Endothelial cell of umbilical vein (primary cell): Measurements from ENCODE around the gene ROBO2. TPM values are rescaled to one million over a fixed set of nuclear protein-coding genes. Genes with fewer than 3 reads are reported as not detected.

Experiments used
- BruUV-seq: library from RNA; stranded (reverse); fragments of 400-500 nt; replicated peaks from 2 replicates; lab custom pipeline; 2021; lab: Mats Ljungman, UMichigan
- CTCF ChIA-PET: fragments of 300-600, 350-600 bp; sonication (Branson Sonifier 250); formaldehyde crosslinking; loops from one replicate; lab custom pipeline; 2021; ENCODE audit warnings: antibody characterized with exemption, inconsistent platforms; lab: Charles Lee
- POLR2A ChIA-PET: fragments of 300-600, 350-600 bp; sonication (Branson Sonifier 250); formaldehyde crosslinking; loops from one replicate; lab custom pipeline; 2021; ENCODE audit warnings: antibody characterized with exemption, inconsistent platforms; lab: Charles Lee
- DNase-seq: peaks from one replicate; pipeline ENCODE4 v3.0.0-alpha.2; 2011; ENCODE audit warnings: low read depth, low spot score
- FAIRE-seq: peaks from 2 replicates; lab custom pipeline; 2011; peaks lifted over from hg19 to GRCh38; lab: Jason Lieb, UNC
- H2AFZ ChIP-seq: 2 replicates; pipeline ENCODE4 v1.6.0; 2012; ENCODE audit warnings: low read depth, low read length, control low read depth, inconsistent platforms
- H3K27ac ChIP-seq: 2 replicates; pipeline ENCODE4 v1.5.1; 2011; ENCODE audit warnings: low read depth, mild to moderate bottlenecking, control low read depth, low read length, moderate library complexity; ENCODE audit not compliant: insufficient read depth
- H3K27me3 ChIP-seq, 2 experiments: 2 replicates each; pipeline versions ENCODE4 v1.6.0 to v1.6.1; 2011; ENCODE audit warnings: low read length in 2 of 2, mixed read lengths in 1 of 2; ENCODE audit not compliant: control insufficient read depth in 2 of 2, insufficient read depth in 2 of 2
- H3K36me3 ChIP-seq, 2 experiments: 2 replicates in 1 of 2; 3 replicates in 1 of 2; pipeline ENCODE4 v1.5.1; 2011; ENCODE audit warnings: low read length in 2 of 2, mild to moderate bottlenecking in 1 of 2, moderate library complexity in 1 of 2; ENCODE audit not compliant: control insufficient read depth in 2 of 2, insufficient read depth in 2 of 2; ENCODE audit errors: extremely low read depth in 1 of 2
- H3K4me1 ChIP-seq: 3 replicates; pipeline ENCODE4 v1.5.1; 2011; ENCODE audit warnings: mild to moderate bottlenecking, low read length; ENCODE audit not compliant: control insufficient read depth, insufficient read depth; ENCODE audit errors: extremely low read depth
- H3K4me2 ChIP-seq: 2 replicates; pipeline ENCODE4 v1.6.1; 2011; ENCODE audit warnings: low read length, control low read depth, mixed read lengths; ENCODE audit not compliant: insufficient read depth
- H3K4me3 ChIP-seq, 3 experiments: fragments of 200-600 bp in 1 of 3; sonication (generic), shearing (Covaris generic) in 1 of 3; replicated peaks in 1 of 3; 2 replicates each; pipeline ENCODE4 v1.5.1; 2011 to 2016; ENCODE audit warnings: control low read depth in 3 of 3, low read length in 3 of 3, mild to moderate bottlenecking in 2 of 3, inconsistent platforms in 1 of 3, low read depth in 1 of 3, moderate library complexity in 1 of 3; ENCODE audit not compliant: insufficient read depth in 1 of 3
- H3K79me2 ChIP-seq: 2 replicates; pipeline ENCODE4 v1.6.0; 2012; ENCODE audit warnings: low read length, inconsistent platforms; ENCODE audit not compliant: control insufficient read depth, insufficient read depth
- H3K9ac ChIP-seq: replicated peaks from 2 replicates; pipeline ENCODE3; 2011; ENCODE audit warnings: low read length, control low read depth; ENCODE audit not compliant: insufficient read depth; ENCODE audit errors: extremely low read depth
- H3K9me1 ChIP-seq: replicated peaks from 3 replicates; pipeline ENCODE4 v1.6.0; 2011; ENCODE audit warnings: mild to moderate bottlenecking, low read length; ENCODE audit not compliant: control insufficient read depth, insufficient read depth; ENCODE audit errors: extremely low read depth
- H3K9me3 ChIP-seq: replicated peaks from 2 replicates; pipeline ENCODE4 v1.5.1; 2012; ENCODE audit warnings: low read length, inconsistent platforms; ENCODE audit not compliant: control insufficient read depth, insufficient read depth
- H4K20me1 ChIP-seq: replicated peaks from 2 replicates; pipeline ENCODE3; 2011; ENCODE audit warnings: mild to moderate bottlenecking, low read length; ENCODE audit not compliant: control insufficient read depth, insufficient read depth; ENCODE audit errors: extremely low read depth
- CTCF ChIP-seq, 2 donors: IDR thresholded peaks; 1 replicate in 1 of 2; 2 replicates in 1 of 2; pipeline ENCODE4 v1.5.1; 2011; ENCODE audit warnings: low read length in 2 of 2, mild to moderate bottlenecking in 2 of 2, moderate library complexity in 2 of 2, control low read depth in 1 of 2, inconsistent platforms in 1 of 2, low read depth in 1 of 2; ENCODE audit not compliant: insufficient read depth in 1 of 2; ENCODE audit errors: extremely low read depth in 1 of 2
- EZH2 ChIP-seq: IDR thresholded peaks from 2 replicates; pipeline ENCODE4 v1.6.1; 2012; ENCODE audit warnings: borderline replicate concordance, low read depth, mild to moderate bottlenecking, moderate library complexity, low read length, inconsistent platforms; ENCODE audit not compliant: severe bottlenecking
- FOS ChIP-seq: IDR thresholded peaks from 2 replicates; pipeline ENCODE4 v1.6.1; 2011; ENCODE audit warnings: mild to moderate bottlenecking, low read length, moderate library complexity, borderline replicate concordance; ENCODE audit not compliant: insufficient read depth
- GATA2 ChIP-seq: IDR thresholded peaks from 2 replicates; pipeline ENCODE4 v1.7.0; 2011; ENCODE audit warnings: low read depth, mild to moderate bottlenecking, moderate library complexity, mixed read lengths, low read length; ENCODE audit not compliant: insufficient read length, insufficient read depth
- JUN ChIP-seq: IDR thresholded peaks from 2 replicates; pipeline ENCODE4 v1.6.1; 2011; ENCODE audit warnings: borderline replicate concordance, low read depth; ENCODE audit not compliant: insufficient read length, insufficient read depth
- MAX ChIP-seq: IDR thresholded peaks from 2 replicates; pipeline ENCODE4 v1.6.1; 2011; ENCODE audit not compliant: insufficient read depth, insufficient read length
- MYC ChIP-seq: IDR thresholded peaks from one replicate; pipeline ENCODE4 v1.6.1; 2011; ENCODE audit warnings: mild to moderate bottlenecking, low read depth, low read length
- POLR2A ChIP-seq: IDR thresholded peaks from 2 replicates; pipeline ENCODE4 v1.6.1; 2012; ENCODE audit warnings: low read depth, mild to moderate bottlenecking, control low read depth, low read length
- POLR2AphosphoS5 ChIP-seq: IDR thresholded peaks from 2 replicates; pipeline ENCODE4 v1.6.1; 2012; ENCODE audit warnings: low read depth, mild to moderate bottlenecking, control low read depth, low read length, moderate library complexity; ENCODE audit not compliant: insufficient read depth
- dilution Hi-C: fragments of 300-500 bp; cut with MboI; formaldehyde crosslinking; loops from one replicate; pipeline ENCODE4 v1.15.0; 2019; ENCODE audit warnings: low sequenced_read_pairs; ENCODE audit not compliant: extremely low pct_ligation_motif_present
- intact Hi-C: fragments of 100-400 bp; cut with micrococcal nuclease; formaldehyde crosslinking; loops from one replicate; pipeline ENCODE4 v1.10.0; 2022
- polyA plus RNA-seq, 4 experiments: library from polyadenylated mRNA; depleted of rRNA in 3 of 4; stranded (reverse) in 3 of 4; unstranded in 1 of 4; fragments of >200 nt; gene quantifications; 2 replicates each; pipeline versions ENCODE4 v1.2.1 to v1.2.3, GENCODE V29; 2011 to 2012; ENCODE audit warnings: missing spikeins in 1 of 4
- total RNA-seq: library from RNA; stranded (reverse); gene quantifications from 2 replicates; pipeline ENCODE4 v1.2.3, GENCODE V29; 2021

ROBO2 gene
- total and polyA plus RNA-seq, 2 donors (not counting 3 experiments of a cell fraction or from before 2014, with no cell fraction given), result not detected

GRCh38 chr3:77055841-77056341 is 16.0 kb downstream of the ROBO2 start:
- Histone ChIP-seq H3K9ac (no peak overlapping the region), H3K4me3 (no peak overlapping the region), H3K4me2 (no peak overlapping the region), H4K20me1 (no peaks in the 10 kb centered on the region), H3K4me1 (no peaks in the 10 kb centered on the region), H3K9me3 (no peaks in the 10 kb centered on the region), H3K79me2 (no peaks in the 10 kb centered on the region), H3K9me1 (no peaks in the 10 kb centered on the region), H3K27me3 (no peaks in the 10 kb centered on the region), H2AFZ (no peak overlapping the region), H3K36me3 (no peaks in the 10 kb centered on the region), H3K27ac (no peak overlapping the region)
- BruUV-seq, result no TSS peak
- intact Hi-C loops (no loop called here), dilution Hi-C loops (no loop called here)
- no peak for DNase-seq
- TF ChIP-seq CTCF (IDR thresholded peaks at IDR 0.05; ENCODE audit: extremely low read depth in 1 of 2, insufficient read depth in 1 of 2, low read depth in 1 of 2, low read length in 2 of 2) (no peak), JUN (no peak), POLR2AphosphoS5 (no peak), POLR2A (no peak), GATA2 (no peak), EZH2 (no peak), MYC (no peak), FOS (no peak), MAX (no peak)
- no peak for FAIRE-seq
- POLR2A ChIA-PET, result no interaction called here
- CTCF ChIA-PET, result no interaction called here
